ENCODE results near the gene MCUB. TPM values are rescaled to one million over a fixed set of nuclear protein-coding genes. Genes with fewer than 3 reads are reported as not detected.

Gene MCUB
- total and polyA plus RNA-seq, 12 donors, result 1.7 to 12.6 (median 3.5) TPM

- Histone ChIP-seq H3K27ac (no peak overlapping the region), H3K36me3 (peaks cover 0 to 23% (median 0%) of the 10 kb centered on the region in 9 donors), H3K27me3 (no peaks in the 10 kb centered on the region), H3K4me3 (no peak overlapping the region), H3K4me1 (no peaks in the 10 kb centered on the region), H3K9me3 (no peaks in the 10 kb centered on the region)
- intact Hi-C loops (cut with DNase I), result loop anchor here in 7 of 10 donors (5.0 to 10.0 kb wide), 2 partner anchors 234 to 237 kb away; no protein-coding TSS in a partner anchor
- ATAC-seq (no peak), DNase-seq (no peak)
- TF ChIP-seq, protein P1, sequence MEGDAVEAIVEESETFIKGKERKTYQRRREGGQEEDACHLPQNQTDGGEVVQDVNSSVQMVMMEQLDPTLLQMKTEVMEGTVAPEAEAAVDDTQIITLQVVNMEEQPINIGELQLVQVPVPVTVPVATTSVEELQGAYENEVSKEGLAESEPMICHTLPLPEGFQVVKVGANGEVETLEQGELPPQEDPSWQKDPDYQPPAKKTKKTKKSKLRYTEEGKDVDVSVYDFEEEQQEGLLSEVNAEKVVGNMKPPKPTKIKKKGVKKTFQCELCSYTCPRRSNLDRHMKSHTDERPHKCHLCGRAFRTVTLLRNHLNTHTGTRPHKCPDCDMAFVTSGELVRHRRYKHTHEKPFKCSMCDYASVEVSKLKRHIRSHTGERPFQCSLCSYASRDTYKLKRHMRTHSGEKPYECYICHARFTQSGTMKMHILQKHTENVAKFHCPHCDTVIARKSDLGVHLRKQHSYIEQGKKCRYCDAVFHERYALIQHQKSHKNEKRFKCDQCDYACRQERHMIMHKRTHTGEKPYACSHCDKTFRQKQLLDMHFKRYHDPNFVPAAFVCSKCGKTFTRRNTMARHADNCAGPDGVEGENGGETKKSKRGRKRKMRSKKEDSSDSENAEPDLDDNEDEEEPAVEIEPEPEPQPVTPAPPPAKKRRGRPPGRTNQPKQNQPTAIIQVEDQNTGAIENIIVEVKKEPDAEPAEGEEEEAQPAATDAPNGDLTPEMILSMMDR (IDR thresholded peaks at IDR 0.05), result peak in 6 of 9 donors; percentile 12 to 49 (median 26)
- 71 to 76% methylated on average over 6 of the region's 6 CpGs for WGBS, 2 donors
Observed at GRCh38 chr4:109658871-109659410, 98.9 kb downstream of the MCUB start.

DNA sequence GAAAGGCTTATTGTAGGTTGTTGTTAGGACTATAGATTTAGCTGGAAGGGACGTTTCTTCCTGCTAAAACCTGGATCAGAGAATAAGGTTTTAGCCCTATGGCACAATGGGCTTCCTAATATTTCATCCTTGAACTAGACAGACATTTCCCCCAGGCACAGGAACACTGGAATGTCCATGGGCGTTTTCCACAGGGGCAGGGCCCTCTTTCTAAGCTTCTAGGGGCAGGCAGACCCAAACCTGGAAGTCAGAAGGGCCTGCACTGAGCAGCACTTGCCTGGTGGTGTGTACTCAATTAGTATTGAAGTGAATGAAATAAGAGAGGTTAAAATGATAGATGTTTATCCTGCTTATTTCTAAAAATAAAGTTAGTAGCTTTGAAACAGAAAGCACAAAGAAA lies 102.1 kb downstream of the MCUB start:
- Histone ChIP-seq H3K4me1 (peaks cover 0 to 10% (median 0%) of the 10 kb centered on the region in 9 donors), H3K27ac (no peak overlapping the region), H3K9me3 (no peaks in the 10 kb centered on the region), H3K27me3 (no peaks in the 10 kb centered on the region), H3K36me3 (peaks cover 0 to 27% (median 0%) of the 10 kb centered on the region in 9 donors), H3K4me3 (no peak overlapping the region)
- intact Hi-C loops (cut with DNase I), result loop anchor here in 1 of 10 donors (10.0 kb wide), 1 partner anchor 107 kb away; no protein-coding TSS in a partner anchor
- no peak for ATAC-seq
- TF ChIP-seq, protein P1 (IDR thresholded peaks at IDR 0.05), result no peak
- WGBS, 2 donors, result 67 to 82% methylated on average over 2 of the region's 2 CpGs
- no peak for DNase-seq

DNA sequence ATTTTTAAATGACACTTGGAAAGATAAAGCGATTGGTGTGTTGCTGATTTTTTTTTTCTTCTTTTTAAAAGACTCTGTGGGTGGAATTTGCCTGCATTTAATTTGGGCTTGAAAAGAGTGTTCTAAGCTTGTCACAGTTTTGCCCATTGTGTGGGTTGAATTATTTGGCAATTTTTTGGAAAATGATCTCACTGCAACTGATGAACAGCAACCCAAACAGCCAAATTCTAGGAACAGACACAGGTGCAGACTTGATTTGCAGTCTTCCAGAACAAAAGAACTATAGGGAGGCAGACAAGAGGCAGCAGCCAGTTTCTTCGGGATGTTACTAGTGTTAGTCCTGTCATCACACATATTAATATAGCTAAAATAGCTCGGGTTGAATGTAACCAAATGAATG lies 102.7 kb downstream of the MCUB start:
- Histone ChIP-seq H3K36me3 (peaks cover 0 to 27% (median 0%) of the 10 kb centered on the region in 9 donors), H3K27ac (no peak overlapping the region), H3K27me3 (no peaks in the 10 kb centered on the region), H3K9me3 (no peaks in the 10 kb centered on the region), H3K4me1 (peaks cover 0 to 10% (median 0%) of the 10 kb centered on the region in 9 donors), H3K4me3 (no peak overlapping the region)
- intact Hi-C loops (cut with DNase I), result loop anchor here in 1 of 10 donors (10.0 kb wide), 1 partner anchor 108 kb away; no protein-coding TSS in a partner anchor
- DNase-seq, result no peak
- ATAC-seq, result no peak
- 65 to 73% methylated on average over 3 of the region's 3 CpGs for WGBS, 2 donors
- TF ChIP-seq, protein P1 (IDR thresholded peaks at IDR 0.05), result no peak

GRCh38 chr4:109665783-109666485 lies 105.9 kb downstream of the MCUB start:
- Histone ChIP-seq H3K4me3 (no peak overlapping the region), H3K27ac (no peak overlapping the region), H3K9me3 (peaks cover 0 to 4% (median 0%) of the 10 kb centered on the region in 11 donors), H3K4me1 (peaks cover 0 to 10% (median 0%) of the 10 kb centered on the region in 9 donors), H3K36me3 (peaks cover 0 to 12% (median 0%) of the 10 kb centered on the region in 9 donors), H3K27me3 (no peaks in the 10 kb centered on the region)
- ATAC-seq (no peak), DNase-seq (no peak)
- 63 to 67% methylated on average over 5 of the region's 5 CpGs for WGBS, 2 donors
- TF ChIP-seq, protein P1 (IDR thresholded peaks at IDR 0.05), result no peak
- intact Hi-C loops (cut with DNase I), result loop anchor here in 1 of 10 donors (10.0 kb wide), 1 partner anchor 111 kb away; no protein-coding TSS in a partner anchor
